AG04449 (cell line): Measurements from ENCODE around the gene CFAP46.

ENCODE experiments used
- CTCF ChIA-PET: fragments of 350-600 bp; formaldehyde crosslinking; extraction: SDS; loops from one replicate; lab custom pipeline; 2021; ENCODE audit warnings: antibody characterized with exemption; lab: Yijun Ruan, JAX
- POLR2A ChIA-PET: fragments of 400-600, 350-600 bp; formaldehyde crosslinking; extraction: SDS; loops from one replicate; lab custom pipeline; 2020; ENCODE audit warnings: antibody characterized with exemption, inconsistent platforms; lab: Yijun Ruan, JAX
- DNase-seq: peaks from one replicate; pipeline ENCODE4 v3.0.0-alpha.2; 2010; ENCODE audit warnings: low read depth, low spot score
- H3K4me3 ChIP-seq: 2 replicates; pipeline ENCODE4 v1.5.1; 2011; ENCODE audit warnings: low read depth, mild to moderate bottlenecking, control low read depth, low read length
- TF ChIP-seq, protein P1 (sequence below): IDR thresholded peaks from one replicate; pipeline ENCODE4 v1.5.1; 2011; ENCODE audit warnings: mild to moderate bottlenecking, moderate library complexity, low read length, control low read depth, inconsistent platforms; ENCODE audit not compliant: insufficient read depth; ENCODE audit errors: missing control alignments

The CFAP46 gene

DNA sequence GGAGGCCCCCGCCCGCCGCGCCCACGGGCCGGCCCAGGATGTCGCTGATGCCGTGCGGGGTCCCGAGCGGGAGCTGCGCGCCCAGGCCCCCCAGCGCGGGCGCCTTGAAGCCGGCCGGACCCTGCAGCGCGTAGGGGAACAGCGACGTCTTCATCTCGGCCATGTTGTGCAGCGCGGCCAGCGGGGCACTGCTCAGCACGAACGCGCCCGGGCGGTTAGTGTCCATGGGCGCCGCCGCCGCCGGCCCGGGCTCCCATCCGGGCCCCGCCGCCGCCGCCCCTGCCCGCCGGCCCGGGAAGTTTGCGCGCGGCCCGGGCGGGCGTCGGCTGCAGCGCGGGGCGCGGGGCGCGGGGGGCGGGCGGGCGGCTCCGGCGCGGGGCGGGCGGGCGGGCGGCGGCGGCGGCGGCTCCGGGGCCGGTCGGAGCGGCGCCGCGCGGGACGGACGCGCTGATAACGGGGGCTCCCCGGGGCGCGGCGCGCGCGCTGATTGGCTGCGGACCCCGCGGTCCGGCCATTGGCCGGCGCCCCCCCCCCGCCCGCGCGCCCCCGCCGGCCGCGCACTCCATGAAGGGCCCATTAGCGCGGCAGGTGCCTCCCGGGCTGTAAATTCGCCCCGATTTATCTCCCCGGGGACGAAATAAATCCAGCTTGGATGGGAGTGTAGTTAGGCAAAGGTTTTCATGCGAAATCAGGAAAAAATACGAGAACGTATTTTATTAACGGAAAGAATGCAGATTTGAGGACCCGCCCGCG lies 156.5 kb downstream of the CFAP46 start, which contains the start of gene NKX6-2:
NKX6-2 (minus strand) TSS at position 425 of the 753 bp plus-strand sequence; CDS start at position 226, 199 bp downstream.
- H3K4me3 ChIP-seq = no peak within 1 kb of the TSS
- CTCF ChIA-PET = no interaction called here
- TF ChIP-seq, protein P1, sequence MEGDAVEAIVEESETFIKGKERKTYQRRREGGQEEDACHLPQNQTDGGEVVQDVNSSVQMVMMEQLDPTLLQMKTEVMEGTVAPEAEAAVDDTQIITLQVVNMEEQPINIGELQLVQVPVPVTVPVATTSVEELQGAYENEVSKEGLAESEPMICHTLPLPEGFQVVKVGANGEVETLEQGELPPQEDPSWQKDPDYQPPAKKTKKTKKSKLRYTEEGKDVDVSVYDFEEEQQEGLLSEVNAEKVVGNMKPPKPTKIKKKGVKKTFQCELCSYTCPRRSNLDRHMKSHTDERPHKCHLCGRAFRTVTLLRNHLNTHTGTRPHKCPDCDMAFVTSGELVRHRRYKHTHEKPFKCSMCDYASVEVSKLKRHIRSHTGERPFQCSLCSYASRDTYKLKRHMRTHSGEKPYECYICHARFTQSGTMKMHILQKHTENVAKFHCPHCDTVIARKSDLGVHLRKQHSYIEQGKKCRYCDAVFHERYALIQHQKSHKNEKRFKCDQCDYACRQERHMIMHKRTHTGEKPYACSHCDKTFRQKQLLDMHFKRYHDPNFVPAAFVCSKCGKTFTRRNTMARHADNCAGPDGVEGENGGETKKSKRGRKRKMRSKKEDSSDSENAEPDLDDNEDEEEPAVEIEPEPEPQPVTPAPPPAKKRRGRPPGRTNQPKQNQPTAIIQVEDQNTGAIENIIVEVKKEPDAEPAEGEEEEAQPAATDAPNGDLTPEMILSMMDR = no peak
- POLR2A ChIA-PET = no interaction called here
- DNase-seq = no peak

DNA sequence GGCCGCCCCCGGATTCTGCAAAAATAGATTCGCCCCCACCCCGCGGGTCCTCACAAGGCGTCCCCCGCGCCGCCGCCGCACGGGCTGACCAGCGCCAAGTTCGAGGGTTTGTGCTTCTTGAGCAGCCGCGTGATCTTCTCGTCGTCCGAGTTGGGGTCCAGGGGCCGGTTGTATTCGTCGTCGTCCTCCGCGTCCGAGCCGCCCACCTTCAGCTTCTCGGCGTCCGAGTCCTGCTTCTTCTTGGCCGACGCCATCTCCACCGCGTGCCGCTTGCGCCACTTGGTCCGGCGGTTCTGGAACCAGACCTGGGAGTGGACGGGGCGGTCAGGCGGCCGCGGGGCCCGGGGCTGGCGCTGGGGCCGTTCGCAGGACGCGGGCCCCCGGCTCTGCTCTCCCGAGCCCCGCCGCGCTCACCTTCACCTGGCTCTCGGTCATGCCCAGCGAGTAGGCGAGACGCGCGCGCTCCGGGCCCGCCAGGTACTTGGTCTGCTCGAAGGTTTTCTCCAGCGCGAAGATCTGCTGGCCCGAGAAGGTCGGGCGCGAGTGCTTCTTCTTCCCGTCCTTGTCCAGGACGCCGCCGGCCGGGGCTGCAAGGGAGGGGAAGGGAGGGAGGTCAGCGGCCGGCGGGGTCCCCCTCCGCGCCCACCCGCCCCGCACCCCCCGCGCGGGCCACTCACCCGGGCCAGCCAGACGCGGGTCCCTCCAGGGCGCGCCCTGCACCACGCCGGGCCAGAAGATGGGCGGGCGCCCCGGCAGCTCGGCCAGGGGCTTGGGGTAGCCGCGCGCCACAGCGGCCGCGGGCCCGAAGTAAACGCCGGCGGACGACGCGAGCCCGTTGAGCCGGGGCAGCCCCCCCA lies 157.3 kb downstream of the CFAP46 start:
- TF ChIP-seq, protein P1 = no peak
- H3K4me3 ChIP-seq = no peak overlapping the region
- DNase-seq = no peak
- ChIA-PET POLR2A (no interaction called here), CTCF (no interaction called here)

DNA sequence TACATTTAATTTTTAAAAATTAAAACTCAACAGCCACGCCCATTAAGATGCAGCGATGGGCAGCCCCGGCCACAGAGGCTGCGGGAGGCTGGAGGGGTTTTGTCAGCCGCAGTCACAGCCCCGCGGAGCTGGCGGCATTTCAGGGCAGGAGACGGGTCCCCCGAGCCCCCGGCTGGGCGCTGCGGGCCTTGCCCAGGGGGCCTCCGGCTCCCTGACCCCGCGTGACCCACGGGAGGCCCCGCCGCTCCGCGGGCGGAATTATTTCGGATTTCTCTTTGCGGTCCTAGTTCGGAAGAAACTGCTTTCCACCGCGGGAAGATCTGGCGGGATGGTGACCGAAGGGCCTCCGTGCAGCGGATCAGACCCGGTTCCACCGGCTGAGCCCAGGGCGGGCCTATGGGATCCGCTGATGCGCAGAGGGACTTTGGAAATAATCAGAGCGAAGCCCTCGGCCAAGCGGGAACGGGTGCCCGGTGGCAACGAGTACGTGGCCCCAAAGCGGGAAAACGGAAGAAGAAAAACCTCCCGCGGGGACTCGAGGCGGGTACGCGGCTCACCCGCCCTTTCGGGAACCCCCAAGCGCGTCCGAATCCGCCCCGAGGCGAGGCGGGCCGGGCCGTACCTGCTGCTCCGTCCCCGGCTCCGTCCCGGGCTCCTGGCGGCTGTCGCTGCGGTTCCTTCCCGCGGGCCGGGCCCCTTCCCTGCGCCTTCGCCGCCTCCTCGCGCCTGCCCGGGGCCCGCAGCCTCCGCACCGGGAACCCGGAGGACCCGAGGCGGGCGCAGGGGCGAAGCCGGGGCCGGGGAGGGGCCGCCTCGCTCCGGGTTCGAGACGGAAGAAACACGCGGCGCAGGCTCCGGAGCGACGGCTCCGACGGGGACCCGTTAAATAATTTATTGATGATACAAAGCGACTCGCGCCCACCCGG lies 158.2 kb downstream of the CFAP46 start:
- CTCF ChIA-PET = no interaction called here
- POLR2A ChIA-PET = no interaction called here
- no peak for DNase-seq
- TF ChIP-seq, protein P1 = no peak
- no peak overlapping the region for H3K4me3 ChIP-seq

DNA sequence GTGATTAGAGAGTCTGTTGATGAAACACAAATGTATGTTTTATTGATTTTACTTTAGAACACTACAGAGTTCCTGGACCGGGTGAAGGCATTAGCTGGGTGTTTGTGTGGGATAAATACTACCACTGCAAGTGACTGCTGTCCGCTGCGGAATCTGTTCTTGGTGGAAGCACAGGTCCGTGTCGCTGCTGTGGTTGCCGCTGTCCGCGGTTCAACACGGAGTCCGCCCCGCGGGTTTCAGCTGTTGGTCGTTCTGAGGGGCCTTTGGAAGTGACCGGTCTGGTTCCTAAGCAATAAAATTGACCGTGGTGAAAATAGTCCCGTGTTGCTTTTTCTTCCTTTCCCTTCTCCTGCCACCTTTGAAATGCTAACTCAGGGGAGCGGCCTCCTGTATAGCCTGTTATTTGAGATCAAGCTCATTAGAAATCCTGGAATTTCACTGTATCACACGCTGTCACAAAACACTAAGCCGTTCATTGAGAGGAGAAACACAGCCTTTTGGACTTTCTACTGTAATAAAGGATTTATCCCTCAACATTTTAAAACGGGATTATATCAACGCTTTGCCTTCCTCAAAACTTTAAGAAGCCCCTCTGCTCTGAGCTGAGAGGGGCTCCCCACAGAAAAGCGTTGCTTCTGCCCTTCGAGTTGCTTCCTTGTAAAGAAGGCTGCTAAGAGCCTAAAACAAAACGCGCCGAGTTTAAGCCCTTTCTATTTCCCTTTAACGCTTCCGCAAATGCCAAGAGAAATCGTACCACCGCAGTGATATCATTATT lies 159.0 kb downstream of the CFAP46 start:
- TF ChIP-seq, protein P1 = no peak
- ChIA-PET POLR2A (no interaction called here), CTCF (interaction anchor here (3.6 kb wide), 1 partner anchor 129 kb away, joined by 9 read pairs; no protein-coding TSS in a partner anchor)
- H3K4me3 ChIP-seq = no peak overlapping the region
- no peak for DNase-seq

DNA sequence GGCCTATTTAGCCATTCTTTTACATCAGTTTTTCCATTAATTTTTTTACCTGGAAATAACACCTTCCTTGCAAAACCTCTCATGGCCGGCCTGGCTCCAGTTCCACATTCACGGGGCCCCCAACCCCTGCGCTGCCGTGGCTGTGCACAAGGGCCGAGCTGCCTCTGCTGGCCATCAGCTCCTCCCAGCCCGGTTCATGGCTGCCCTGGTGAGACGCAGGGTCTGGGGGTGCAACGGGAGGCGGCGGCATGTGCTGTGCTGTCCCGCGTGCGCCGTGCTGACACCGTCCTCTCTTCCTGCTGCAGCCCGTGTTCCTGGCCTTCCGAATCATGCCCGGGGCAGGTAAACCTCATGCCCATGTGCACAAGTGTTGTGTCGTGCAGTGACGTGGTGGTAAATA lies 160.8 kb downstream of the CFAP46 start:
- TF ChIP-seq, protein P1 = no peak
- POLR2A ChIA-PET = no interaction called here
- DNase-seq = no peak
- CTCF ChIA-PET = interaction anchor here (3.6 kb wide), 1 partner anchor 127 kb away, joined by 9 read pairs; no protein-coding TSS in a partner anchor
- no peak overlapping the region for H3K4me3 ChIP-seq
